Kidney epithelial cell (primary cell): Measurements from ENCODE around the gene GOLGA6L22. TPM values are rescaled to one million over a fixed set of nuclear protein-coding genes. Genes with fewer than 3 reads are reported as not detected.
"Not testable (repeated sequence)": the region's sequence is repeated elsewhere in the genome, so short reads cannot be mapped to it uniquely, and the experiment has no call there.

ENCODE experiments used
- DNase-seq: peaks from one replicate; pipeline ENCODE4 v3.0.0-alpha.2; 2010; ENCODE audit warnings: low read depth
- H3K27me3 ChIP-seq: 2 replicates; pipeline ENCODE4 v1.6.0; 2011; ENCODE audit warnings: low read length; ENCODE audit not compliant: control insufficient read depth, insufficient read depth
- H3K36me3 ChIP-seq: 2 replicates; pipeline ENCODE4 v1.5.1; 2011; ENCODE audit warnings: low read length; ENCODE audit not compliant: control insufficient read depth, insufficient read depth
- H3K4me3 ChIP-seq: 2 replicates; pipeline ENCODE4 v1.5.1; 2011; ENCODE audit warnings: low read depth, mild to moderate bottlenecking, control low read depth, low read length
- total RNA-seq: library from RNA; depleted of rRNA; stranded (reverse); fragments of >200 nt; gene quantifications from 2 replicates; pipeline ENCODE4 v1.2.3, GENCODE V29; 2015

The GOLGA6L22 gene, protein sequence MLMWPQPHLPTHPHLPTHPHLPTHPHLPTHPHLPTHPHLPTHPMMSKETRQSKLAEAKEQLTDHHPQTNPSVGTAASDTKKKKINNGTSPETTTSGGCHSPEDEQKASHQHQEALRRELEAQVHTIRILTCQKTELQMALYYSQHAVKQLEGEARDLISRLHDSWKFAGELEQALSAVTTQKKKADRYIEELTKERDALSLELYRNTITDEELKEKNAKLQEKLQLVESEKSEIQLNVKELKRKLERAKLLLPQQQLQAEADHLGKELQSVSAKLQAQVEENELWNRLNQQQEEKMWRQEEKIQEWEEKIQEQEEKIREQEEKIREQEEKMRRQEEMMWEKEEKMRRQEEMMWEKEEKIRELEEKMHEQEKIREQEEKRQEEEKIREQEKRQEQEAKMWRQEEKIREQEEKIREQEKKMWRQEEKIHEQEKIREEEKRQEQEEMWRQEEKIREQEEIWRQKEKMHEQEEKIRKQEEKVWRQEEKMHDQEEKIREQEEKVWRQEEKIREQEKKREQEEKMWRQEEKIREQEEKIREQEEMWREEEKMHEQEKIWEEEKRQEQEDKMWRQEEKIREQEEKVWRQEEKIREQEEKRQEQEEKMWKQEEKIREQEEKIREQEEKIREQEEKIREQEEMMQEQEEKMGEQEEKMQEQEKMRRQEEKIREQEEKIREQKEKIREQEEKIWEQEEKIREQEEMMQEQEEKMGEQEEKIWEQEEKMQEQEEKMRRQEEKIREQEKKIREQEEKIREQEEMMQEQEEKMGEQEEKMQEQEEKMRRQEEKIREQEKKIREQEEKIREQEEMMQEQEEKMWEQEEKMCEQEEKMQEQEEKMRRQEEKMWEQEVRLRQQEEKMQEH
- total RNA-seq: not detected in 2 replicates

DNA sequence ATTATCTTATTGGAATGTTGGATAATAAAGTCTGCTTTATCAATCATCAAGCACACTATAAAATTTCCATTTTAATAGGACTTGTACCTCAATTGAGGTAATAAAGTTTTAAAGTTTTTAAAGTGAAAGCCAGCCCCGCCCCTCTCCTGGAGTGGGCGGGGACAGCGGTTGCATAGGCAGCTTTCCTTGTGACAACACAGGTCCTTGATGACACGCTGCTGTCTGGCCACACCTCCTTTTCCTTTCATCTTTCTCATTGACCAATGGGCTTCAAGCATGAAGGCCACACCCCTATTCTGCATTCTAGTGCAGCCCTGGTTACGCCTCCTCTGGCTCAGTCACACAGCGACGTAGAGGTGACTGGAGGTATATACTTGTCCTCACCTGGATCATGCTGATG lies at the start of gene GOLGA6L22:
GOLGA6L22 (plus strand) TSS at position 301 of the 400 bp plus-strand sequence; CDS start at position 392, 91 bp downstream.
- not testable (repeated sequence) for H3K36me3 ChIP-seq, DNase-seq, H3K27me3 ChIP-seq, H3K4me3 ChIP-seq

DNA sequence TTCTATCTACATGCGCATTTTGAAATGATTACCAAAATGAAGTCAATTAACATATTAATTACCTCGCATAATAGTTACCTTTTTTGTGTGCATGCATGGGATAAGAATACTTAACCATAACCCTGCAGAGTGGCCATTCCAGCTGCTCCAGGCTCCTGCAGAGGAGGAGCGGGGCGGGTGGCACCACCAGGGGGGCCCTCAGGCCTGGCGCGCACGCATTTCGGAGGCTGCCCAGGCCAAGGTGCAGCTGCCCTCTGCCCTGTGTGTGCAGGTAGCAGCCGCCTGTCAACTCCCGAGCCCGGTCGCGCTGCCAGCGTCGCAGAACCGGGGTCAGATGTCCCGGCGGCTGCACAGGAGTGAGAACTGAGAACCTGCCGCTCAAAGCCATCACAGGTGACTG lies 41.4 kb upstream of the GOLGA6L22 start:
- not testable (repeated sequence) for DNase-seq, H3K4me3 ChIP-seq, H3K27me3 ChIP-seq, H3K36me3 ChIP-seq

DNA sequence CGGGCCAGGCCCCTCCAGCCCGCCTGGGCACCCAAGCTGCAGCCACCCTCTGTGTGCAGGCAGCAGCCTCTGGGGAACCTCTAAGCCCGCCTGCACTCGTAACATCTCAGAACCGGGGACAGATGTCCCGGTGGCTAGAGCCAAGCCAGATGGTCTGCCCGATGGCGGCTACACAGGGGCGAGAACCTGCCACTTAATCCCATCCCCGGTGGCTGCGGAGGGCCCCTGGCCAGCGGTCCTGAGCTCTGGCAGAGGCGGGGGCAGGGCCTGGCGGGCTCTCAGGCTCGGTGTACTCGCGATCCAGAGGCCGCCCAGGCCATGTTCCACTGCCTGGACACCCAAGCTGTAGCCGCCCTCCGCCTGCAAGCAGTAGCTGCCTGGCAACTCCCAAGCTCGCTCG lies 40.9 kb upstream of the GOLGA6L22 start:
- H3K4me3 ChIP-seq, H3K27me3 ChIP-seq, DNase-seq, H3K36me3 ChIP-seq: not testable (repeated sequence)

DNA sequence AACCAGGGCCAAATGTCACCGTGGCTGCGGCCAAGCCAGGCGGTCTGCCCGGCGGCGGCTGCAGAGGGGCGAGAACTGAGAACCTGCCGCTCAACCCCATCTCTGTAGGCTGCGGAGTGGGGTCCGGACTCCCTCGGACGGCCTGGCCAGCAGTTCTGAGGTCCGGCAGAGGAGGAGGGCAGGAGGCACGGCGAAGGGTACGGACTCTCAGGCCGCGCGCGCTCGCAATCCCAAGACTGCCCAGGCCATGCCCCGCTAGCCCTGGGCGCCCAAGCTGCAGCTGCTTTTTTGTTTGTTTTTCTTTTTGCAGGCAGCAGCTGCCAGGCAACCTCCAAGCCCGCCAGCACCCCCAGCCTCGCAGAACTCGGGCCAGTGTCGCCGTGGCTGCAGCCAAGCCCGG lies 40.5 kb upstream of the GOLGA6L22 start:
- not testable (repeated sequence) for H3K27me3 ChIP-seq, DNase-seq, H3K36me3 ChIP-seq, H3K4me3 ChIP-seq

DNA sequence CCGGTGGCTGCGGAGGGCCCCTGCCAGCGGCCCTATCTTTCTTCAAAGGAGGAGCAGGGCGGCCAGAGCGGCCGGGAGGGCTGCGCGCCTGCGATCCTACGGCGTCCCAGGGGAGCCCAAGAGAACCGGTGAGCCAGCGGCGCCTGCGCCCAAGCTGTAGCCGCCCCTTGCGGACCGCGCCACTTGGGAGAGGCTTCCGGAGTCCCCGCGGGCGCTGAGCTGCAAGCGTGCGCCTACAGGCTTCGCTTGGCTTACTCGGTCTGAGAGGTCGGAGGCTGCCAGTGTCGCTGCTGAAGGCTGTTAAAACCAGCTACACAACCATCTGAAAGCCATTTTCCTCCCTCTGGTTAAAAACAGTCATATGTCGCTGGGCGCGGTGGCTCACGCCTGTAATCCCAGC lies 40.0 kb upstream of the GOLGA6L22 start:
- H3K4me3 ChIP-seq, DNase-seq, H3K36me3 ChIP-seq, H3K27me3 ChIP-seq: not testable (repeated sequence)

DNA sequence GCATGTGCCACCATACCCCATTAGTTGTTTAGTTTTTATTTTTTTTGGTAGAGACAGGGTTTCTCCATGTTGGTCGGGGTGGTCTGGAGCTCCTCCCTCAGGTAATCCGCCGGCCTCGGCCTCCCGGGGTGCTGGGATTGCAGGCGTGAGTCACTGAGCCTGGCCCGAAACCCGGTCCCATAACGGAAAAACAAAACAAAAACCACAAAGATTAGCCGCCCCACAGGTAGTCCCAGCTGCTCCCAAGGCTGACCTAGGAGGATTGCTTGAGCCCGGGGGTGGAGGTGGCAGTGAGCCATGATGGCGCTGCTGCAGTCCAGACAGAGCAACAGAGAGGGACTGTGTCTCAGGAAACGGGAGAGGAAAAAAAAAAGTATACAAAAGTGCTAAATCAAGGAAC lies 38.4 kb upstream of the GOLGA6L22 start:
- H3K27me3 ChIP-seq, H3K36me3 ChIP-seq, DNase-seq, H3K4me3 ChIP-seq: not testable (repeated sequence)

DNA sequence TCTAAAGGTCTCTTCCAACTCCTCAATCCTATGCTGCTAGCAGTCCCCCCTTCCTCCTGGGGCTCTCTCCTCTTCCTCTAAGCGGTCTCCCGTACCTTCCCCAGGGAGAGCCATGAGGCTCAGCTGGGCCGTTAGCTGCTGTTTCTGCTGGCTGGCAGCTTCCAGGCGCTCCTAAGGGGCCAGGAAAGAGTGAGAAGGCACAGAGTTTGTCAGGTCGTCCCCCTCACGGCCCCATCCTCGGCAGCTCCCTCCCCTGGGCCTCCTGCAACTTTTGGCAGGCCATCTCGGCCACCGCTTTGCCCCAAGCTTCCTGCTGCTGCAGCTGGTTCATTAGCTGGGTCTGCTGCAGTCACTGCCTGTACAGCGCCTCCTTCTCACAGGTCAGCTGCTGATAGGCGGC lies 29.3 kb upstream of the GOLGA6L22 start:
- not testable (repeated sequence) for H3K27me3 ChIP-seq, H3K36me3 ChIP-seq, DNase-seq, H3K4me3 ChIP-seq

DNA sequence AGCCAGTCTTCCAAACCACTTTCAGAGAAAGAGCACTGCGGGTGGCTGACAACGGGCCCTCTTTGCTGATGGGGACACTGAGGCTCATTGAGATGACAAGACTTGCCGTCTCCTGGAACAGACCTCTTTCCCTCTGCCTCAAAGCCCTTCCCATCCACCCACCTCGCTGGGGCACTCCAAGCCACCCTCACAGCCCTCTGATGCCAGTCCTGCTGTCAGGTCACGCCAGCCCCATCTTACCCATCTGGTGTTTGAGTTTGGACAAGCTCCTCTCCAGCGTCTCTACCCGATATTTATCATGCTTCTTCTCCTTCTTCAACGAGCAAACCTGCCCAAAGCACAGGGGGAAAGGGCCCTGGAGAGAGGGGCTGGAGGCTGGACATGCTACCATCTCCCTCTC lies 27.0 kb upstream of the GOLGA6L22 start:
- H3K36me3 ChIP-seq, DNase-seq, H3K27me3 ChIP-seq, H3K4me3 ChIP-seq: not testable (repeated sequence)

DNA sequence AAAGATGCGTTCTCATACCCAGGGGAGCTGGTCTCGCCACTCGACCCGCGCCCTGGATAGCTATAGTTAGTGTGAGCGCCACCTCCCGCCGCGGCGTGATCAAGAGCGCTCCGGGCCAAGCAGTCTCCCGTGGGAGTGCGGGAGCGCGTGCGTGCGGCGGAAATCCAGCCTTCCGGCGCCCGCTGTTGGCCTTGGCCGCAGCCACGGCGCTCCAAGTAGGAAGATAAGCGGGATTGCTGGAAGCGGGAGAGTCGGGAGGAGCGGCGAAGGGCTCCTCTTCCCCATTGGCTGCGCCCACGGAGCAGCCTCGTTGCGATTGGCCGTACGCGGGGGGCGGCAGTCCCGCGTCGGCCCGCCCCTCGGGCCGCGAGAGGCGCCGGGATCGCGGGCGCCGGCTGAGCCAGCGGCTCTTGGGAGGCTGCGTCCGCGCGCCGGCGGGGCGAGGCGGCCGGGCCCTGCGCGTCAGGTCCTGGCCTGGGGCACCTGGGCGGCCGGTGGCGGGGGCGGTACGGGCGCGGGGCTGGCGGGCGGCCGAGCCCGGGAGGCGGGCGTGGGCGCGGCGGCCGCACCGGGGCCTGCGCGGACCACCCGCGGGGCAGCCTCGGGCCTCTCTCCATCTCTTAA lies 35.9 kb downstream of the GOLGA6L22 start:
- H3K27me3 ChIP-seq, H3K36me3 ChIP-seq, DNase-seq, H3K4me3 ChIP-seq: not testable (repeated sequence)

DNA sequence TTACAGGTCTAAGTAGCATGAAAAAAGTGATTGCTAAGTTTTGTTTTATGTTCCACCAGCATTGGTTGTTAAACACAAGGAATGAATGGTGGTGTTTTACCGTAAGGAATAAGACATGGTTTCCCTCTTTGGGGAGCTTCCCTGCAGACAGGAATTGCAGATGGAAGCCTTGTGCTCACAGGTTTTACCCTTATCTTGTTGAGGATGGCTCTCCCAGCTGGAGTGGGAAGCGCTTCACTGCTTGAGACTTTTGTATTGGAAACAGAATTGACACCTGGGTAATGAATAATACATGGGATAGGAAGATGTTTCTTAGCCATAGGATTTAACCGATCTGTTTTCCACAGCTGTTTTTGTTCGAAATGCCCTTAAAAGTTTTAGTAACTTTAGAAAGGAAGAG lies 38.5 kb downstream of the GOLGA6L22 start:
- H3K36me3 ChIP-seq, DNase-seq, H3K4me3 ChIP-seq, H3K27me3 ChIP-seq: not testable (repeated sequence)

DNA sequence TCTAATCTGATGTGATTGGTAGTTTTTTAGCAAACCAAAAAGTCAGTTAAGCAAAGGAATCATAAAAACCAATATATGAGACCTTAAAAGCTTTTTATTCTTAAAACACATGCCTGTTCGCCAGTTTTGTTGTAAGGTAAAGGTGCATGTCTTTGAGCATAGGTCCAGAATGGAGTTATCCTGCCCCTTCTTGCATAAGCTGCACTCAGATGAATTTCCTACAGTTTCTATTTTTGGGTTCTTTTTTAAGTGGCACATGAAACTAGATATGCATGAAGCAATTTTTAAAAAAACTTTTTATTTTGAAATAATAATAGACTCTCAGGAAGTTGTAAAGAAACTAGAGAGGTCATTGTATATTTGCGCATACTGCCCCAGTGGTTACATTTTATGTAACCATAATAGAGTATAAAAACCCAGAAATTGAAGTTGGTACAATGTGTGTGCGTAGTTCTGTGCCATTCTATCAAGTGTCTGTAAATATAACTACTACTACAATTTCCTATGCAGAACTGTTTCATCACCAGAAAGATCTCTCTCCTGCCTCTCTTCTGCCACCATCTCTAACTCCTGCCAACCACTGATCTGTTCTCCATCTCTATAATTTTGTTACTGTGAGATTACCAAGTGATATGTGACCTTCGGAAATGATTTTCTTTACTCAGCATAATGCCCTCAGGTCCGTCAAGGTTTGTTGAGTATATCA lies 39.7 kb downstream of the GOLGA6L22 start:
- DNase-seq, H3K36me3 ChIP-seq, H3K4me3 ChIP-seq, H3K27me3 ChIP-seq: not testable (repeated sequence)

DNA sequence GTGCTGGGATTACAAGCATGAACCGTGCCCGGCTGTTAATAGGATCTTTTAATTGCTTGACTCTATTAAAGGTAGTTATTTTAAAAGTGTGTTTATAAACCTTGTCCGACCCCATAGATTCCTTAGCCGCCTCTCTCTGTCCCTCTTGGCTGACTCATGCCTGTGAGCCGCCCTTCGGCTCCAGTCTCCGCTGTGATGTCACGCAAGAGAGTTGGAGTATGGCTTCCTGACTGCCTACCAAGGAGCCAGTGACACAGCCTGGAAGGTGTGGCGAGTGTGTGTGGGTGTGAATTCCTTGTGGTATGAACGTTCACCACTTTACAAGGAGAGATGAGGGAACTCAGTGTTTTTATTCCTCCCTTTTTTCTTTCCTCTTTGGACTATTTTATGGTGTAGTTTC lies 43.6 kb downstream of the GOLGA6L22 start:
- DNase-seq, H3K27me3 ChIP-seq, H3K36me3 ChIP-seq, H3K4me3 ChIP-seq: not testable (repeated sequence)

DNA sequence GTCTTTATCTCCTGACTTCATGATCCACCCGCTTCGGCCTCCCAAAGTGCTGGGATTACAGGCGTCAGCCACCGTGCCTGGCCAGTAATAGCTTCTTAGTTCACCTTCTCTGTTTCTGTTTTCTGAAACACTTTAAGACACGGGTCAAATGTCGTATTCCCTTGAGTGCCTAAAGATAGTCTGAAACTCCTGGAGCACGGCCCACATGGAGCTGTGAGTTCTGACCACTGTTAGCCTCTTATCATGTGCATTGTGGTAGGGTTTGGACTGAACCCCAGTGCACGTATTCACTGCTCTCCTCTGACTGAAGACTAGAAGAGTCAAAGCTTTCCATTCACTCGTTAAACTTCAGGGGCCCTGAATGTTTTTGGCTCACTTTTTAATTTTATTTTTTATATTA lies 48.3 kb downstream of the GOLGA6L22 start:
- not testable (repeated sequence) for H3K27me3 ChIP-seq, H3K36me3 ChIP-seq, DNase-seq, H3K4me3 ChIP-seq

DNA sequence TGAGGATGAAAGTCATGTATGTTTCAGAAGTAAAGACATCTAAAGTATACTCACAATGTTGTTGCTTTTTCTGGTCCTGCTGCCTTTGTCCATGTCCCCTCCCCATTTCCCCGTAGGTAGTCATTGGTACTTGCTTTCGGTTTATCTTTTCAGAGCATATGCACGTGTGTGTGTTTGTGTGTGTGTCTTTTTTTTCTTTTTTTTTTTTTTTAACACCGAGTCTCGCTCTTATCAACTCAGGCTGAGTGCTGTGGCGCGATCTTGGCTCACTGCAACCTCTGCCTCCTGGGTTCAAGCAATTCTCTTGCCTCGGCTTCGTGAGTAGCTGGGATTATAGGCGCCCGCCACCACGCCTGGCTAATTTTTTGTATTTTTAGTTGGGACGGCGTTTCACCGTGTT lies 57.4 kb downstream of the GOLGA6L22 start:
- H3K4me3 ChIP-seq, H3K36me3 ChIP-seq, DNase-seq, H3K27me3 ChIP-seq: not testable (repeated sequence)
